PC-3 (cell line): ENCODE measurements around the gene TRAF5.

ENCODE experiments used
- CTCF ChIP-seq: fragments of 300-600 bp; sonication (generic); conservative IDR thresholded peaks from 2 replicates; pipeline ENCODE4 v1.5.1; 2017; ENCODE audit warnings: antibody characterized with exemption, low read depth, mild to moderate bottlenecking, low read length
- EZH2phosphoT487 ChIP-seq: fragments of 300-600 bp; sonication (generic); IDR thresholded peaks from 2 replicates; pipeline ENCODE4 v1.6.1; 2018; ENCODE audit warnings: mild to moderate bottlenecking, antibody characterized with exemption, low read length, borderline replicate concordance

DNA sequence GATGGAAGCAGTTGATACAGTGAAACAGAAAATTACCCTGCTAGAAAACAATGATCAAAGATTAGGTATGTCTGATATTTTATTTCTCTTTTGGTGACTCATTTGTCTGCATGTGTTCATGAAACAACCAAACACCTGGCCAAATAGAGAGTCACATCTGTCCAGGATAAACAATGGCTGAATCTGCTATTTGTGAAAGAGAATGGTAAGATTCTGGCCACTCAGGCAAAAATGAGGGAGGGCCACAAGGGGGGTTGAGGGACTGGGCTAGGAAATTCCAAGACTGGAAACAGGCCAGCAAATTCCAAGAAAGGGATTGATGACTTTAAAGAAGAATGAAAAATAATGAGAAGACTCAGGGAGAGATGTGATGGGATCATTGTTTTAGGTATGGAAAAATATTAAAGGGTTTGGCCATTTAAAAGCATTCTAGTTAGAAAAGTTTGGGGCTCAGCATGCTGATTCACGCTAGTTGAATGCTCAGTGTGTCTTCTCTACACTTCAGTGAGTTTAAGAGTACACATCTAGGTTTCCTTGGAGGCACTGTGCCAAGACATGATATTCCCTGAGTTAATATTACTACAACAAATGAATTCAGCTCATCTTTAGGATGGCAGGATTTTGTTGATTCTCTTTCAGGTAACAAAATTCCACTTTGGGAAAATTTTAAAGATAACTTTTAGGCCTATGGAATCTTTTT is 44.9 kb downstream of the TRAF5 start:
- TF ChIP-seq EZH2phosphoT487: no peak
- no peak for TF ChIP-seq CTCF
